Memory B cell (primary cell): ENCODE results near the gene PPIH.
"Not testable (repeated sequence)": the region's sequence is repeated elsewhere in the genome, so short reads cannot be mapped to it uniquely, and the experiment has no call there.

Experiments
- ATAC-seq: fragments of 150-1000 bp; cut with Tn5 transposase; 2 replicates; pipeline ENCODE4 v1.10.0; 2021; ENCODE audit warnings: low read depth, mild to moderate bottlenecking, moderate library complexity
- DNase-seq, 2 donors: peaks; one replicate each; pipeline ENCODE4 v3.0.0; 2022; ENCODE audit warnings: low spot score in 2 of 2
- H3K27ac Mint-ChIP-seq: one replicate; pipeline ENCODE4 v1.8.0; 2022; ENCODE audit warnings: mild to moderate bottlenecking, moderate library complexity, mixed read lengths
- H3K27me3 Mint-ChIP-seq: one replicate; pipeline ENCODE4 v1.8.0; 2022; ENCODE audit warnings: mixed read lengths
- H3K36me3 Mint-ChIP-seq: one replicate; pipeline ENCODE4 v1.8.0; 2022; ENCODE audit warnings: mild to moderate bottlenecking, mixed read lengths
- H3K4me1 Mint-ChIP-seq: one replicate; pipeline ENCODE4 v1.8.0; 2022; ENCODE audit warnings: mixed read lengths
- H3K4me3 Mint-ChIP-seq: one replicate; pipeline ENCODE4 v1.8.0; 2022; ENCODE audit warnings: mild to moderate bottlenecking, moderate library complexity, mixed read lengths
- H3K9me3 Mint-ChIP-seq: one replicate; pipeline ENCODE4 v1.8.0; 2022; ENCODE audit warnings: mixed read lengths

Gene PPIH

GRCh38 chr1:42657981-42658876 is at the start of gene PPIH:
TSS of gene PPIH (plus strand) at chr1:42658423. CDS start at chr1:42658447, 24 bp downstream.
- peaks cover 18% of the 10 kb centered on the region for H3K4me1 Mint-ChIP-seq

DNA sequence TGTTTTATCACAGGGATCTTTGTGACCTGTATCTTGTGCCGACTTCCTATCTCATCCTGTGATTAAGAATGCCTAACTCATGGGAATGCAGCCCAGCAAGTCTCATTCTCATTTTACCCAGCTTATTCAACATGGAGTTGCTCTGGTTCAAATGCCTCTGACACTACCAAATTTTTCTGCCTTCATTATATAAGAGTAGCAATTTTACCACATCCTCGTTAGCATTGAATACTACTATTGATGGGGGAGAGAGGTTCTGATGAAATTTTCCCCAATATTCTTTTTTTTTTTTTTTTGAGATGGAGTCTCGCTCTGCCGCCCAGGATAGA is 44.5 kb upstream of the PPIH start:
- no peaks in the 10 kb centered on the region for H3K27me3 Mint-ChIP-seq
- ATAC-seq = no peak
- H3K4me1 Mint-ChIP-seq = no peaks in the 10 kb centered on the region
- no peak for DNase-seq
- no peak overlapping the region for H3K27ac Mint-ChIP-seq
- no peak overlapping the region for H3K4me3 Mint-ChIP-seq
- peaks cover 3% of the 10 kb centered on the region for H3K36me3 Mint-ChIP-seq
- peaks cover 3% of the 10 kb centered on the region for H3K9me3 Mint-ChIP-seq

More at GRCh38 chr1:42657981-42658876, at the start of gene PPIH:
- peak; percentile 97 for ATAC-seq
- no peaks in the 10 kb centered on the region for H3K9me3 Mint-ChIP-seq
- DNase-seq = peak; percentile 85 to 86
- H3K27ac Mint-ChIP-seq = peak within 1 kb of the TSS; percentile 82
- peaks cover 10% of the 10 kb centered on the region for H3K36me3 Mint-ChIP-seq
- no peaks in the 10 kb centered on the region for H3K27me3 Mint-ChIP-seq
- peak within 1 kb of the TSS; percentile 97 for H3K4me3 Mint-ChIP-seq

GRCh38 chr1:42618866-42619265 is 39.4 kb upstream of the PPIH start:
- no peak overlapping the region for H3K27ac Mint-ChIP-seq
- no peaks in the 10 kb centered on the region for H3K27me3 Mint-ChIP-seq
- no peak for ATAC-seq
- peaks cover 5% of the 10 kb centered on the region for H3K36me3 Mint-ChIP-seq
- no peak for DNase-seq
- no peaks in the 10 kb centered on the region for H3K4me1 Mint-ChIP-seq
- H3K9me3 Mint-ChIP-seq = peaks cover 4% of the 10 kb centered on the region
- no peak overlapping the region for H3K4me3 Mint-ChIP-seq

DNA sequence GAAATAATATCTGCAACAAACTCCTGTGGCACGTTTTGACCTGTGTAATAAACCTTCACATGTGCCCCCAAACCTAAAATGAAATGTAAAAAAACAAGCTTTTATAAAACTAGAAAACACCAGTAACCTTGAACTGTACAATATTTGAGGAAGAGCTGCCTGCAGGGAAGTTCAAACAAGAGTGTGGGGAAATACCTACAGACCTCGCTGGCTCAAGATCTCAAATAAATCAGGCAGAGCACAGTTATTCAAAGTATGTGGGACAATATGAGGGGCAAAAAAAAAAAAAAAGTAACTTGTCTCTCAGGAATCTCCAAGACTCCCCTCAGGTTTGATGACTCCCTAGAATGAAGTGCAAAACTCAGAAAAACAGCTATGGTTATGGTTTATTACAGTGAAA is 37.9 kb upstream of the PPIH start:
- H3K27ac Mint-ChIP-seq = no peak overlapping the region
- H3K9me3 Mint-ChIP-seq = peaks cover 4% of the 10 kb centered on the region
- no peaks in the 10 kb centered on the region for H3K27me3 Mint-ChIP-seq
- H3K36me3 Mint-ChIP-seq = peaks cover 2% of the 10 kb centered on the region
- no peak overlapping the region for H3K4me3 Mint-ChIP-seq
- ATAC-seq = no peak
- no peaks in the 10 kb centered on the region for H3K4me1 Mint-ChIP-seq
- no peak for DNase-seq

GRCh38 chr1:42621180-42621579 is 37.0 kb upstream of the PPIH start:
- H3K4me1 Mint-ChIP-seq, ATAC-seq, H3K27ac Mint-ChIP-seq, DNase-seq, H3K27me3 Mint-ChIP-seq, H3K36me3 Mint-ChIP-seq, H3K9me3 Mint-ChIP-seq, H3K4me3 Mint-ChIP-seq: not testable (repeated sequence)

GRCh38 chr1:42627205-42627604 is 31.0 kb upstream of the PPIH start:
- peak overlapping the region; percentile 10 for H3K27ac Mint-ChIP-seq
- not testable (repeated sequence) for H3K36me3 Mint-ChIP-seq, H3K4me1 Mint-ChIP-seq, DNase-seq, H3K9me3 Mint-ChIP-seq, H3K27me3 Mint-ChIP-seq, H3K4me3 Mint-ChIP-seq, ATAC-seq

DNA sequence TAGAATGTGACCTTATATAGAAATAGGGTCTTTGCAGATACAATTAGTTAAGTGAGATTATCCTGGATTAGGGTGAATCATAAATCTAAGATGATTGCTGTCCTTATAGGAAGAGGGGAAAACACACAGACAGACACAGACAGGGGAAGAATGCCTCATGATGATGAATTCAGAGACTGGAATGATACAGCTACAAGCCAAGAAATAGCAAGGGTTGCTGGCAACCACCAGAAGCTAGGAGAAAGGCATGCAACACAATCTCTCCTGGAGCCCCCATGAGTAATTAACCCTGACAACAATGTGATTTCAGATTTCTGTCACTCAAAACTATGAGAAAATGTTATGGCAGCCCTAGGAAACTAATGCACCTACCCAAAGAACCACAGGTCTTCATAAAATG is 19.1 kb upstream of the PPIH start:
- no peak overlapping the region for H3K4me3 Mint-ChIP-seq
- peaks cover 2% of the 10 kb centered on the region for H3K36me3 Mint-ChIP-seq
- H3K4me1 Mint-ChIP-seq = no peaks in the 10 kb centered on the region
- H3K27me3 Mint-ChIP-seq = no peaks in the 10 kb centered on the region
- DNase-seq = no peak
- no peak overlapping the region for H3K27ac Mint-ChIP-seq
- H3K9me3 Mint-ChIP-seq = no peaks in the 10 kb centered on the region
- no peak for ATAC-seq

DNA sequence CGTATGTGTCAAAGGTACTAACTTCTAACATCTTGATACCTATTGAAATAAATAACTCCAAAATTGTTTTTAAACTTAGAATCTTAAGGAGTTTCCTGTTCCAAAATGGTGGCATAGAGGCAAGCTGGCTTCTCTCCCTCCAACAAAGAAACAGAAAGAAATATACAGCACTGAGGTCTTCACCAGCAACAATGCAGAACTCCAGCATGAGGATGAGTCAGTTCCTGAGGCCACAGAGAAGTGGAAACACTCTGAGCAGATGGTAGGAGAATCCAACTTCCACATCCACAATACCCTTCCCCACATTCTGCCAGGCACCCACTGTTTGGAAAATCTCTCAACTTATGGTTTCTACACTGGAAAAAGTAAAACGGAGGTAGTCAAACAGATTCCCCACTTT is 12.2 kb upstream of the PPIH start:
- Mint-ChIP-seq H3K27me3 (no peaks in the 10 kb centered on the region), H3K4me3 (no peak overlapping the region), H3K36me3 (peaks cover 17% of the 10 kb centered on the region), H3K9me3 (peaks cover 6% of the 10 kb centered on the region), H3K27ac (no peak overlapping the region), H3K4me1 (no peaks in the 10 kb centered on the region)
- ATAC-seq = no peak
- DNase-seq = no peak

- no peaks in the 10 kb centered on the region for H3K9me3 Mint-ChIP-seq
- DNase-seq = no peak
- no peak for ATAC-seq
- no peaks in the 10 kb centered on the region for H3K27me3 Mint-ChIP-seq
- peaks cover 18% of the 10 kb centered on the region for H3K4me1 Mint-ChIP-seq
- peak overlapping the region; percentile 4 for H3K27ac Mint-ChIP-seq
- peak overlapping the region; percentile 97 for H3K4me3 Mint-ChIP-seq
- H3K36me3 Mint-ChIP-seq = peaks cover 10% of the 10 kb centered on the region
Observed at GRCh38 chr1:42657201-42657600, 1.0 kb upstream of the PPIH start.

DNA sequence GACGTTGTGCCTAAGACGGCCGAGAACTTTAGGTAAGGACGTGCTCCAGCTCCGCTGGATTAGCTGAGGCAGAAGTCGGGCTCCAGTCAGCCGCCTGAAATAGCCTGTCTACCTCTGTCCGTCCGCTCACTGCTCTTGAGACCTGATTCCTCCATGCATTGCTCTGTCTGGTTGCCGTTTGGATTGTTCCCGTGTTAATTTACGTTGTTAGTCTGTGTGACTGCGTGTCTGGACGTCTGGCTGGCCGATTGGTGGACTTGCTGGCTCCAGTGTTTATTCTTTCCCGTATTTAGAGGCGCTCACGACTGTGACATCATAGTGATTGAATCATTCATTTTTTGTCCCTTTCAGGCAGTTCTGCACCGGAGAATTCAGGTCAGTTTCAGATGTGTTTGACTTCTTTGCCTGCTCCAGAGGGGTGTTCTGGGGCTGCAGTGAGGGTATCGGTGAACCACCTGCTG is 684 bp downstream of the PPIH start:
- ATAC-seq (no peak), DNase-seq (no peak)
- H3K27ac Mint-ChIP-seq = peak overlapping the region; percentile 82
- H3K4me1 Mint-ChIP-seq = peaks cover 18% of the 10 kb centered on the region
- H3K27me3 Mint-ChIP-seq = no peaks in the 10 kb centered on the region
- H3K36me3 Mint-ChIP-seq = peaks cover 13% of the 10 kb centered on the region
- no peaks in the 10 kb centered on the region for H3K9me3 Mint-ChIP-seq
- H3K4me3 Mint-ChIP-seq = peak overlapping the region; percentile 97

DNA sequence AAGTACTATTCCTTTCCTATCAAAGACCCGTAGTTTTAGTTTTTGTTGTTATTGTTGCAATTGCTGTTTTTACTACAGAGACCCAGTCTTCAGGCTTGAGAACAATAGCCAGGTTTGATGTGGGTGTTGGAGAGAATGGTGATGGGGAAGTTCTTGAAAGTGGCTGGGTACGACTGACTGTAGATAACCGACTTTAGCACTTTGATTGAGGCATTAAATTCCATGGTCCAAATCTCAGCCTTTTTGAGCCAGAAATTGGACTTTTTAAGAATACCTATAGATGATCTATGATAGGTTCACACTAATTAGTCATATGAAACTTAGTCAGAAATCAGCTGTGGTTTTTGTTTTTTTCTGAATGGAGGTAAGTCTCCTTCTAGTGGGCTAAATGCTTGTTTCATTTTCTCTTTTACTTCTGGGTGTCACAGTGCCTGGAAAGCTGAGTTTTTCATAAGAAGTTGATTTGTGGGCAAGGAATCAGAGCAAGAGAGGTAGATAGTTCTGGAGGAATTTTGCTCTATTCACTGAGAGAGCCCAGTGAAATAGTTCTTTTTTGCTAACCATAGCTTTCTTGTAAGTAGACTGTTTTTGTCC is 2.8 kb downstream of the PPIH start:
- Mint-ChIP-seq H3K4me3 (no peak overlapping the region), H3K27me3 (no peaks in the 10 kb centered on the region), H3K9me3 (no peaks in the 10 kb centered on the region), H3K27ac (no peak overlapping the region), H3K36me3 (peaks cover 19% of the 10 kb centered on the region), H3K4me1 (peaks cover 18% of the 10 kb centered on the region)
- ATAC-seq (no peak), DNase-seq (no peak)

DNA sequence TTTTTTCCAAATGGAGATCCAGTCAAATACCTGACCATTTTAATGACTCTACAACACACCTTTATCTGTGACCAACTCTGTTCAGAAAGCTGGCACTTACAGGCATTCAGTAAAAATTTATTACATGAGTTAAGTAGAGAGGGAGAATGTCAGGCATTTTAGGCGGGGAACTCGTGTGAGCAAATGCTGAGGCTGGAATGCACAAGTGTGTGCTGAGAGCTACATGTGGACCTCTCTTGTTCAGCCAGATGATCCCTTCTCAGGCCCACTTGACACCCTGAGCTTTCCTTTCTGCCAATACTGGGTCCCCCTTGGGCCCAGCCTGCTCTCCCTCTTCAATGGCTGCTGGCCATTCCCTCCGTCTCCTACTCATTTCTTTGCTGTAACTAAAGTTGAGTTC is 11.7 kb downstream of the PPIH start:
- H3K4me3 Mint-ChIP-seq = no peak overlapping the region
- DNase-seq = no peak
- no peak for ATAC-seq
- peaks cover 35% of the 10 kb centered on the region for H3K36me3 Mint-ChIP-seq
- H3K27ac Mint-ChIP-seq = no peak overlapping the region
- no peaks in the 10 kb centered on the region for H3K9me3 Mint-ChIP-seq
- H3K4me1 Mint-ChIP-seq = peaks cover 3% of the 10 kb centered on the region
- H3K27me3 Mint-ChIP-seq = no peaks in the 10 kb centered on the region

DNA sequence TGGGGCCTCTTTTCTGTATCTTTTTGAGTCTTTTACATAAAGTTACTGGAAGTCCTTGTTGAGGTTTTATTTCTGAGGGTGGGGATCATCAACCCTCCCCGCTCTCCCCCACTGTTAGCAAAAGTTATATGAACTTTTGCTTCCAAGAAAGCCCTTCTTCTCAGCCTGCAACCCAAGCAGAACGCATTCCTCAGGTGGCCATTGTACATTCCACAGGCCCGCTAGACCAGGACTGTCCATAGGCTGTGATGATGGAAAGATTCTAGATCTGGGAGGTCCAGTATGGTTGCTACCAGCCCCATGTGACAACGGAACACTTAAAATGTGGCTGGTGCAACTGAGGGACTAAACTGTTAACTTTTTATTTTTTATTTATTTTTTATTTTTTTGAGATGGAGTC is 12.2 kb downstream of the PPIH start:
- ATAC-seq = no peak
- Mint-ChIP-seq H3K4me3 (no peak overlapping the region), H3K36me3 (peaks cover 36% of the 10 kb centered on the region), H3K4me1 (peaks cover 3% of the 10 kb centered on the region), H3K27ac (no peak overlapping the region), H3K9me3 (no peaks in the 10 kb centered on the region), H3K27me3 (no peaks in the 10 kb centered on the region)
- DNase-seq = no peak

DNA sequence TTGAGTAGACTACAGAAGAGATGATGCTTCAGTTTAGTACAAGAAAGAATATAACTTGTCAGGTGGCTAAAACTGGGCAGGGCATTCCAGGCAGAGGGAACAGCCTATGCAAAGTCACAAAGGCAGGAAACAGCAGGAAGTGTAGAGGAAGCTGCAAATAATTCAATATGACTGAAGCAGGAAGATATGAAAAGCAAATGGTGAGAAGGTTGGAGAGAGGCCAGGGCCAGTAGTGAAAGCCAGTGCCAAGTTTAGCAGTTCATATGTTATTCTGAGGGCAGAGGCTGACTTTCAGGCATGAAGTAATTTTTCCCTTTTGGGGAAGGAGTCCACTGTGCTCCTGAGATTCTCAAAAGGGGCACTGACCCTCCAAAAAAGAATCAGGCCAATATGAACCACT is 16.0 kb downstream of the PPIH start:
- no peak for DNase-seq
- no peak overlapping the region for H3K4me3 Mint-ChIP-seq
- H3K36me3 Mint-ChIP-seq = peaks cover 18% of the 10 kb centered on the region
- no peak for ATAC-seq
- no peaks in the 10 kb centered on the region for H3K27me3 Mint-ChIP-seq
- H3K9me3 Mint-ChIP-seq = no peaks in the 10 kb centered on the region
- H3K27ac Mint-ChIP-seq = no peak overlapping the region
- H3K4me1 Mint-ChIP-seq = no peaks in the 10 kb centered on the region

DNA sequence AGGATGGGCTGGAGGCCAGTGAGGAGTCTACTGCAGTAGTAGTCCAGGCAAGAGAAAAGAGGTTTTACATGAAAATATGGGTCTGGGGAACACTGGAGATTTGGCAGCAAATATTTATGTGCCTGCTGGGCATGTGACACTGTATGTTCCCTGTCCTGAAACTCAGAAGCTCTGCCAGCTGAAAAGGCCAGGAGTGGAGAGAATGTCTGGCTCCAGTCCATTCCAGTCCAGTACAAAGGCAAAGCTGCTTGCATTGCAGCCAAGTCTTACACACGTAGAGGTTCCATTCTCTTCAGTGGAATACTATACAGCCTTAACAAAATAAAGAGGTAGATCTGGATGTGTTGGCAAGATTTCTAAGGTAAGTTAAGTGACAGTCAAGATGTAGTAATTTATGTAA is 16.5 kb downstream of the PPIH start:
- Mint-ChIP-seq H3K27ac (no peak overlapping the region), H3K36me3 (peaks cover 18% of the 10 kb centered on the region), H3K4me1 (peaks cover under 1% of the 10 kb centered on the region), H3K27me3 (no peaks in the 10 kb centered on the region), H3K4me3 (no peak overlapping the region), H3K9me3 (no peaks in the 10 kb centered on the region)
- ATAC-seq (no peak), DNase-seq (no peak)
